ENCODE results near the gene CIPC.

Gene CIPC, protein sequence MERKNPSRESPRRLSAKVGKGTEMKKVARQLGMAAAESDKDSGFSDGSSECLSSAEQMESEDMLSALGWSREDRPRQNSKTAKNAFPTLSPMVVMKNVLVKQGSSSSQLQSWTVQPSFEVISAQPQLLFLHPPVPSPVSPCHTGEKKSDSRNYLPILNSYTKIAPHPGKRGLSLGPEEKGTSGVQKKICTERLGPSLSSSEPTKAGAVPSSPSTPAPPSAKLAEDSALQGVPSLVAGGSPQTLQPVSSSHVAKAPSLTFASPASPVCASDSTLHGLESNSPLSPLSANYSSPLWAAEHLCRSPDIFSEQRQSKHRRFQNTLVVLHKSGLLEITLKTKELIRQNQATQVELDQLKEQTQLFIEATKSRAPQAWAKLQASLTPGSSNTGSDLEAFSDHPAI

DNA sequence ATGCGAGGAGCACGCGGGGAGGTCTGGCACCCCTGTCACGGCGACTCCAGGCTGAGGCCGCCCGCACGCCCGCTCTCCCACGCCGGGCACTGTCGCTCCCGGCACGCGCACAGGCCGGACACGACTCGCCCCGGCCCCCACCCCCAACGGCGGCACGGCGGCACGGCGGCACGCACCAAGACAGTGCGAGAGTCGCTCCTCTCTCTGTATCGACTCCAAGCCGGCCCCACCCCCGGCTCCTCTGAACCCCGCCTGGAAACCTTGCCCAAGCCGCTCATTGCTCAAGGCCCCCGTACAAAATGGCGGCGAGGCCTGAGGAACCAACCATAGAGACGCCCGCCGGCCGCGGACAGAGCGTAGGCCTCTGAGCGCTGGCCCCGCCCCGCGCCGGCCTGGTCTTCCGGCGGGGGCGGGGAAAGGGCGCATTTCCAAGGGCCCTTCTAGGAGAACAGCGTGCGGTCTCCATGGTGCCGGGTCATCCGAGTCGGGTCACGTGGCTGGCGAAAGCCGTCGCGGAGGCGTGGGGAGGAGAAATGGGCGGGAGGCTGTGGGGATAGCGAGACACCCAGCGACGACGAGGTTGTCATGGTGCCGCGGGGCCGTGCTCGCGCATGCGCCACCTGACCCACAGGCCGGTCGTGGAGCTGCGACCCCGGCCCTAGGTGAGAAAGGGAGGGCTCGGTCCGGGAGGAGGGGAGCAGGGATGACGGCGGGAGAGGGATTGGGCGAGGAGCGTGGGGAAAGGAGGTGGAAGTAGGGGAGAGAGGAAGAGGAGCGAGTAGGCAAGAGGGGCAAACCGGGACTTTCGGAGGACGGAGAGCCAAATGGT is at the start of gene CIPC:
CIPC (plus strand) TSS at position 559 of the 829 bp plus-strand sequence. CDS start 7,451 bp downstream, outside the sequence.
- DNase-seq: peak; percentile 96

DNA sequence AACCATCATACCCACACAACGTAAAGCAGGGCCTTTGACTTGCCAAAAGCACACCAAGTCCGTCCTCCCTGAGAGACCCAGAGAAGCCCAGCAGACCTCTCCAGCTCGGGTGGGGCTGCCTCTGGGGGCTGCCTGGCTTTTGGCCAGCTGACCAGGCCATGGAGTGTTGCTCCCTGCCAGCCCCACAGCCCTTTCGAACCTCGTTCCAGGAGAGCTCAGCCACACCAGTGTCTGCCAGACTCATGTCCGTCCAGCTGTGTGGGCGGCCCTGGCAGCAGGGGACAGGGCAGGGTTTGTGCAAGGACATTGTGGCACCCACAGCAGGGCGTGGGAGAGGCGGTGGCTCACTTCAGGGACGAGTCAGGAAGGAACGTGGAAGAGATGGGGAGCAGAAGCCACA is 46.9 kb upstream of the CIPC start:
- no peak for DNase-seq

- no peak for DNase-seq
These were observed 45.6 kb upstream of the CIPC start for GRCh38 chr14:77052281-77053044.

DNA sequence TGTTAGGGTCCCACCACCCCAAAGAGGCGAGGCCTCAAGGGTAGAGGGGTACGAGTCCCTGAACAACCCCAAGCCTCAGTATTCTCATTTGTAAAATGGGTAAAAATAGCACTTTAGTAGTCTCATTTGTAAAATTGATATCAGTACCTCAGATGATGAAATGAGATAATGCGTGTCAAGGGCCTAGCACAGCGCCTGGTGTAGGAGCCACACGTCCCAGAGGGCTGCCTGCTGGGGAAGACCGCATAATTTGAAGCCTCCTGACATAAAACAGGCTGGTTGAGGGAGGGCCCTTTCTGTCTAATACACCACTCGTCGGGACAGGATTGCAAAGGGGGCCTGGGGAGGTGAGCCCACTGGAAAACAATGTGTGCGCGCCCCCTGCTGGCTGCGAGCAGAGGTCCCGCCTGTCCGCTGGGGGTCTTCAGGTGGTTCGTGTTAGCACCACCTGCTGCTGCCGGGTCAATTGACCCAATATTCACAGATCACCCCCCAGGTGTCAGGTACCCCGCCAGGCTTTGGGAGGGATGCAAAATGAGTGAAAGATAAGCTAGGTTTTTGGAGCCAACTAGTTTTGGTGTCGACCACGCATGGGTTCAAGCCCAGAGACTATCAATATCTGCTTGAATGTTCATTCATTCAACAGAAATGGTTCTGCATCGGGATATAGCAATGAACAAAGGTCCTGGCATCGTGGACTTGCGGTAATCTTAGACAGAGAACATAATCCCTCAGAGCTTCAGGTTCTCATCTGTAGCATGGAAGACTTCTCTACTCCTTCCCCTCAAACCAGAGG is 44.8 kb upstream of the CIPC start:
- no peak for DNase-seq

DNA sequence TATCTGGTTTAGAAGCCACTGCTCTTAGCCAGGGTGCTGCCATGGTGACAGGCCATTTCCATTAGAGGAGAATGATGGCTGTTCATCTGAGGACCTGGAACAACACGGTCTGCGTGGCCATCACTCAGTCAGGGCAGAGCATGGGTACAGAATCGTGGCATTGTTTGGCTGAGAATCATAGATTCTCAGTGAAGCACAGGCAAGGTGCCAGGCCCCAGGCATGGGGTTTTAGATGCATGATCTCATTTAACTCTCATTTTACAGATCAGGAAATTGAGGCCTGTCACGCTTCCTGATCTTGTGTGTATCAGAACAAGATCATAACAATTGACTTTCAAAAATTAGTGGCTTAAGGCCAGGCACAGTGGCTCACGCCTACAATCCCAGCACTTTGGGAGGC is 42.8 kb upstream of the CIPC start:
- DNase-seq: no peak

DNA sequence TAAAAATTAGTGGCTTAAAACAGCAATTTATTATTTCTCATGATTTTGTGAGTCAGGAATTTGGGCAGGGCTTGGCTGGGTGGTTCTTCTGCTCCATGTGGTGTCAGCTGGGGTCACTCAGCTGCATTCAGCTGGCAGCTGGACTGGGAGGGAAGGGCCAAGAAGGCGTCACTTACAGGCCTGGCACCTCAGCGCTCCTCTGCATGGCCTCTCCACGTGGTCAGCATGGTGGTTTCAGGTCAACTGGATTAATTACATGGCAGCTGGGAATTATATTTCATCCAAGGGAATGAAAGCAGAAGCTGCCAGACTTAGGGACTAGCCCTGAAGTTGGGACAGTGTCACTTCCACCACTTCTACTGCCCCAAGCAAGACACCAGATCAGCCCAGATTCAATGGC is 42.1 kb upstream of the CIPC start:
- DNase-seq: no peak

DNA sequence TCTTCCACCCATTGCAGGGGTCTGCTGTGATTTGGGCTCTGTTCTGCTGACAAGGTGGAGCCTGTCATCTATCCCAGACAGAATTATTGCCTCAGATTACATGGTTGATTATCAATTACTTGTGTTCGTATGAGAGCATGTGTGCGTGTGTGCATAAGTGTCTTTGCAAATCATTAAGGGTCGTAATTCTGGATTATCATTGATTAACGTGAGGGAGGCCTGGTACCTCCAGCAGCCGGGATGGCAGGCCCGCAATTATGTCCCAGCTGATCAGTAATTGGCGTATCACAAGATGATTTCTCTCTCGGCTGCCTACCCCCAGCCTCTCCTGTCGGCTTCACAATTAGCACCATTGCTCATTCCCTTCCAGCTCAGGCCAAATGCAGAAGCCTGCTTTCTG is 39.9 kb upstream of the CIPC start:
- no peak for DNase-seq

GRCh38 chr14:77058785-77059184 is 39.3 kb upstream of the CIPC start:
- DNase-seq: no peak

DNA sequence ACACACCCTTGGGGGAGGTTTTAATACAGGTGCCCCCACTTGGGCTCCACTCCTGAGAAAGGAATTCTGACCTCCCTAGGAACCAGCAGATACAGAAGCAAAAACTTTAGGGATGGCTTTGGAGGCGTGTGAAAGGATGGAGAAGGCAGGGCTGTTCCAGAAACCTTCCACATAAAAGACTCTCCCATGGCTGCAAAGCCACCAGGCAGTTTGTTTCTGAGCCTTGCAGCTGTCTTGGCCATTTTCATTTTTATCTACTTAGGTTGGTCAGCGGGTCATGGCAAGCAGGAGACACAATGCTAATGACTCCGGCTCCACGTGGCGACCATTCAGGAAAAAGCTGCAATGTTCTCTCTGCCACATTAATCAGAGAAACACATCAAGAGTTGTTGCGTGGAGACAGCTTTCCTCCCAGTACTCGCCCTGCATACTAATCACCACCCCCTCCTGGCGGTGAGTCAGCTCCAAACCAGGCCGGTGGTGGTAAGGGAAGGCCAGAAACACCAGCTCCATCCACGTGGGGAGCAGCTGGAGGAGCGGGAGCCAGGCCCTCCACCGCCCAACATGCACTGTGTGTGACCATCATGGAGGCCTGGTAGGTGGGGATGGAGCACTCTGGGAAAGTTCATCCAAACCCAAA is 38.7 kb upstream of the CIPC start:
- DNase-seq: no peak

DNA sequence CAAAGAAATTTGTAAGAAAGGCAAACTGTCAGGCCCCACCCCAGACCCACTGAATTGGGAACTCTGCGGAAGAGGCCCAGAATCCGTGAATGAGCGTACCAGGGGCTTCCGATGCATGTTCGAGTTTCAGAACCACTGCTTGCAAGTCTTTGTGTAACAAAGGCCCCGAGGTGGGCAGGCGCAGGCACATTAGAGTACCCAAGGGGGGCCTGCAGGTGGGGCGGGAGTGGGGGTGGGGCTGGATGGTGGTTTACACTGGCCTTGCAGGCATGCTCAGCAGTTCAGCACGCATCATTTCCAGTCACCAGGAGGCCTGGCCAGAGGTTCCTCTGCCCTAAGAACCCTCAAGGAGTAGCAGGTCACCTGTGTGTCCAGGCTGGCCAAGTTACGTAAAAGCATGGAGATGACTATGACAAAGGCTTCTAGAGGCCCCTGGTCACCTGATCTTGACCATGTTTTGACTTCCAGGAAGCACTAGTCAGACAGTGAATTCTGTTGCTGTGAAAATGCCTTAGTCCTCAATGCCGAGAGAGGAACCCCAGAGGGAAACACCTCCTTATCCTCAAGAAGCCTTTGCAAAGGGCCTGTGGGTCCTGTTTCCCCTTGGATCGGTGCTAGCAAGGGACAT is 36.3 kb upstream of the CIPC start:
- no peak for DNase-seq

DNA sequence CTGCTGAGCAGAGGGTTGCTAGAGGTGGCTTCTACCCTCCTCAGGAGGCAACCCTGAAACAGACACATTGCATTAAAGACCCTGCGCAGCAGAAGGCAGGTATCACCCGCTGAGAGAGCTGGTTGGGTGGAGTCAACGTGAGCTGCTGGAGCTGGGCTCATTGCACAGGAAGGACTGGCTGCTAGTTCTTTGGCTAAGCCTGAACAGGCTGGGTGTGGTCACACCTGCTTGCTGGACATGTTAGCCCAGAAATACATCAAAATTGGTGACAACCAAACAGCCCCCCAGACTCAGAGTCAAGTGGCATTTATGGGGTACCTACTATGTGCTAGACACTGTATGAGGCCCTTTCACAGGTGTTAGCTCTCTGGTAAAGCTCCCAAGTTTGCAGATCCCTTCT is 35.8 kb upstream of the CIPC start:
- DNase-seq: no peak

DNA sequence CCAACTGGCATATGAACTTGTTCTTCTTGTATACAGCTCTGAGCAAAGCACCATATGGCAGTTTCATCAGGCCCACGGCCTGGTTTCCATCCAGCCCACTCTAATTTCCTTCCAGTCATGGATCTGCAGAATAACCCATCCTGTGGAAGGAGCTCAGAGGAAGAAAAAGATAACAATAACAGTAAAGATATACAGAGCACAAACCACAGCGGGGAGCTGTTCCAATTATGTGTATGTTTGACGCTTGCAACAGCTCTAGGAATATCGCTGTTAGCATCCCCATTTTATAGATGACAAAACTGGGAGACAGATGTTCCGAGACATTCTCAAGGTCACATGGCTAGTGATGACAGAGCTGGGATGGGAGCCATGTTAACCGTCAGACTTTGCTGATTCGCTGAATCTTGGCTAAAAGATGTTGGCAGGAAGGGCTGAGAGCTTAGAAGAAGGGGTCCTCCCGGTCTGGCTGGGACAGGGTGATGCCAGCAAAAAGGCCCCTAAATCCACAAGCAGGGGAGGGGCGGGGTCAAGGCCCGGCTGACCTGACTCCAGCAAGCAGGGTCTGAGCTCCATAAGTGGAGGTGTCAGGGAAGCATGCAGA is 34.4 kb upstream of the CIPC start:
- DNase-seq: no peak

DNA sequence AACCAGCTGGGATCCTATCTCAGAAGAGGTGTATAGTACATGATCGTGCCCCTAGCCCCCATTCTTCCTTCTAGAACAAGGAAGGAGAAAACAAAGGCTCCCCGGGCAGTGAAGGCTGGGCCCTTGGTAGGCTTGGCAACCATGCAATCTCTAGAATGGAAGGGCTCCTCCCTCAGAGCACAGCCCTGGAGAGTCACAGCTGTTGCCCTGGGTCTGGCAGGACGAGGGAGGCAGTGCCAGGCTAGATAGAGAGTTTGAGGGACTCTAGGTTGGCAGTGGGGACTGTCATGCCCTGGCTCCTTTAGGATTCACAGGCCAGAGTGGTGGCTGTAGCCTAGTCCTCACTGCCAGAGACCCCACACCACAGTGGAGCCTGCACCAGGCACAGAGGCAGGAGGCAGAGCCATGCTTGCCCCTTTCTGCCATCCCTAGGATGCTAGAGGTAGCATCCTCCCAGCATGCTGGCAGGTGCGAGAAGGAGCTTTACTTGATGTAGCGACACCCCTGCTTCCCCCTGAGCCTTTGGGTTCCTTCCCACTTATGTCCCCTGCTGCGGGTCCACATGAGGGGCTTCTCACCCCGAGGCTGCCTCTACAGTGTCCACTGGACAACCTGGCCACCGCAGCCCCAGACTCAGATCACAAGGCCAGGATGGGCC is 33.4 kb upstream of the CIPC start:
- no peak for DNase-seq

GRCh38 chr14:77065851-77066577 is 32.0 kb upstream of the CIPC start:
- no peak for DNase-seq

DNA sequence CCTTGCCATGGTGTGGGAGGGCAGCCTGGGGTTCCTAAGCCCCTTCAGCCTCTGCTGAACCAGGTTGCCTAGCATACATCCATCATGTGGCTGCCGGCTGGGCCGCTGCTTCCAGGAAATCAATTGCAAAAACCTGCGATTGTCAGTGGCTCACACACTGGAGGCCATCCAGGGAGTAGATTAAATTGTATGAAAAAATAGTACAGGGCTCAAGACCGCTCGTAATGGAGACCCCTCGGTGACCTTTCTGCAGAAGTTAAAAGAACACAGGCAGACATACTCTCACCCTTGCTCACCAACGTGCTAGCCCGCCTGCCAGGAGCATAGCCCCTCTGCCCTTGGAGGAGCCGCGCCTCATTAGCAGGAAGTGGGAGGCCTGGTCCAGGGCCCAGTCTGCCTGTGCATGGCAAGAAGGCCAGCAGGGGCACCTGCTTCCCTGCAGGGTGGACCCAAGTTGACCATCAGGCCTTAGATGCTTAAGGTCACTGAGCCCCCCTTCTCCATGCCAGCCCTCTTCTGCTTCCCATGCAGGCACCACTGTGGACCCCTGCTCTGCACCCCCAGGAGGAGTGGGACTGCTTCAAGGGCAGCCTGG is 31.4 kb upstream of the CIPC start:
- DNase-seq: no peak

- peak; percentile 58 for DNase-seq
These were observed 30.2 kb upstream of the CIPC start for GRCh38 chr14:77067632-77068516.

- DNase-seq: no peak
These were observed 29.4 kb upstream of the CIPC start for GRCh38 chr14:77068517-77069200.

DNA sequence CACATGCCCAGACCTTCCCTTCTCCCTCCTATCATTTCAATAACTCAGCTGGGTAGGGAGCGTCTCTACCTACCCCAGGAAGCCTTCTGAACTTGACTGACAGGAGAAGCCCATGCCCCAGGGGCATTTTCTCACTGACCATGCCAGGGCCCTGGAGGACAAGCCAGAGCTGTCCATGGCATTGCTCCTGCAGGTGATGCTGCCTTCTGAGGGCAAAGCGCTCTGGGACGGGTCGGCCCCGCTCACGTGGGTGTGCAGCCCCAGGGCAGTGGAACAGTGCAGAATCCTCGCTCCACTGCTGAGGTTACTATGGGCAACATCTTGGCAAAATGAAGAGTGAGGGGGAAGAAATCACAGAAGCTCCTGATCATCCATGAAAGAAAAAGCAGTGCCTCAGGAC is 28.5 kb upstream of the CIPC start:
- DNase-seq: no peak
